ENCODE data around the gene GPR45. TPM values are rescaled to one million over a fixed set of nuclear protein-coding genes. Genes with fewer than 3 reads are reported as not detected.

Gene GPR45
- total RNA-seq, 1 donor = not detected

Other genes starting within 250 kb of the GPR45 start
- 17.8 and 30.4 TPM in 2 replicates for gene MRPS9, start 203.7 kb upstream of the GPR45 start, total RNA-seq (ENCODE audit: low replicate concordance)
- gene TGFBRAP1, start 88.0 kb downstream of the GPR45 start, total RNA-seq (ENCODE audit: low replicate concordance) = 7.0 and 17.7 TPM in 2 replicates
- 20.0 and 20.1 TPM in 2 replicates for gene C2orf49, start 95.8 kb downstream of the GPR45 start, total RNA-seq (ENCODE audit: low replicate concordance)
- 92.4 and 267 TPM in 2 replicates for gene FHL2, start 157.3 kb downstream of the GPR45 start, total RNA-seq (ENCODE audit: low replicate concordance)

All from fibroblast of the aortic adventitia (primary cell).